ENCODE measurements around the gene FNDC1. TPM values are rescaled to one million over a fixed set of nuclear protein-coding genes. Genes with fewer than 3 reads are reported as not detected.

Gene FNDC1
- total RNA-seq, 1 experiment from 2014 or later = not detected

DNA sequence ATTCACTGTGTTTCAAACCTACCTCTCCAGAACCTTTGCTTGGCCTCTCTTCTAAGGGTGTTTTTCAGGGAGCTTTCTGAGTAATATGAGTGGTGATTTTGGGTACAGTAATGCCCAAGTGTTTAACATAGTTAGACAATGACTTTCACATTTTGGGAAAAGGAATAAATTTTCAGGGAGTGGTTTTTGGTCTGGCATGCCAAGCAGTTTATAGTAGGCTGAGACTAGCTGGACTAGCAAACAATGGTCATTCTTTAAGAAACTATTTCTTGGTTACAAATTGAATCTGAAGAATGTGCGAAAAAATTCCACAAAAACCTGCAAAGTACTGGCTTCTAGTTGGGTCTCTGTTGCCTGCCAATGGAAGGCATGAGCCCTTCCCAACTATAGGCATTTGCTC lies 15.4 kb downstream of the FNDC1 start:
- Histone ChIP-seq H3K4me1 (ENCODE audit: insufficient read depth, low read length) (no peaks in the 10 kb centered on the region), H3K79me2 (ENCODE audit: low read length) (no peaks in the 10 kb centered on the region), H3K36me3 (ENCODE audit: low read depth, low read length) (no peaks in the 10 kb centered on the region), H3K9me2 (replicated peaks; ENCODE audit: low read length) (no peaks in the 10 kb centered on the region), H3F3A (ENCODE audit: low read length, unreplicated experiment) (no peaks in the 10 kb centered on the region), H2AFZ (ENCODE audit: low read length) (no peak overlapping the region), H3K4me2 (ENCODE audit: low read length) (no peak overlapping the region), H3K4me3 (ENCODE audit: low read length) (no peak overlapping the region), H3K9me3 (ENCODE audit: low read length) (no peaks in the 10 kb centered on the region), H4K20me1 (ENCODE audit: low read length) (no peaks in the 10 kb centered on the region), H3K9ac (ENCODE audit: low read length) (no peak overlapping the region), H3K27ac (ENCODE audit: low read length) (no peak overlapping the region), H3K27me3 (ENCODE audit: low read length) (peaks cover 23% of the 10 kb centered on the region)
- ATAC-seq (no peak), DNase-seq (no peak)
- BruUV-seq (replicated peaks) = no TSS peak
- intact Hi-C loops (cut with micrococcal nuclease) = no loop called here
- ChIA-PET CTCF (no interaction called here), POLR2A (ENCODE audit: unreplicated experiment) (no interaction called here)
- TF ChIP-seq EZH2 (IDR thresholded peaks at IDR 0.05; ENCODE audit: low read length, unreplicated experiment) (no peak), EZH2phosphoT487 (IDR thresholded peaks at IDR 0.05; ENCODE audit: borderline replicate concordance, low read length) (no peak)

DNA sequence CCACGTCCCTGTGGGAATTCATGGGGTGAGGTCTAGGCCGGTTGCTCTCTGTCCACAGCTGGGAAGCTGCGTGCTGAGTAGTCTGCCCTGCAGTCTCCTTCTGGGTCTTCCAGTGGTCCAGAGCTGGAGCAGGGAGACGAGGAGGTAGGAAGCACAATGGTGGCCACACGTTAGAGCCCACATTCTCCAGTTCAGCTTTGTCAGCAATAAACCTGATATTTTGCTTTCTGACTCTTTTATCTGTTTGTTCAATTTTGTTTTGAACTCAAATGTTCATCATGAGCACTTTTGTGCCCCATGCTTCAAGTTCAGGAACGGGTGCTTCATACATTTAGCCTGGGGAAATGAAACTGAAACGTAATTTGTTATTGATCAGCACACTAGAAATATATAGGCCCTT lies 21.3 kb downstream of the FNDC1 start:
- Histone ChIP-seq H4K20me1 (ENCODE audit: low read length) (no peaks in the 10 kb centered on the region), H3K9me3 (ENCODE audit: low read length) (no peaks in the 10 kb centered on the region), H3K36me3 (ENCODE audit: low read depth, low read length) (no peaks in the 10 kb centered on the region), H3K9me2 (replicated peaks; ENCODE audit: low read length) (no peaks in the 10 kb centered on the region), H3K4me3 (ENCODE audit: low read length) (no peak overlapping the region), H3K27ac (ENCODE audit: low read length) (no peak overlapping the region), H3F3A (ENCODE audit: low read length, unreplicated experiment) (no peaks in the 10 kb centered on the region), H3K79me2 (ENCODE audit: low read length) (no peaks in the 10 kb centered on the region), H2AFZ (ENCODE audit: low read length) (no peak overlapping the region), H3K9ac (ENCODE audit: low read length) (no peak overlapping the region), H3K27me3 (ENCODE audit: low read length) (peaks cover 26% of the 10 kb centered on the region), H3K4me1 (ENCODE audit: insufficient read depth, low read length) (no peaks in the 10 kb centered on the region), H3K4me2 (ENCODE audit: low read length) (no peak overlapping the region)
- POLR2A ChIA-PET (ENCODE audit: unreplicated experiment) = no interaction called here
- ATAC-seq = no peak
- no TSS peak for BruUV-seq (replicated peaks)
- intact Hi-C loops (cut with micrococcal nuclease) = no loop called here
- TF ChIP-seq, protein P1, sequence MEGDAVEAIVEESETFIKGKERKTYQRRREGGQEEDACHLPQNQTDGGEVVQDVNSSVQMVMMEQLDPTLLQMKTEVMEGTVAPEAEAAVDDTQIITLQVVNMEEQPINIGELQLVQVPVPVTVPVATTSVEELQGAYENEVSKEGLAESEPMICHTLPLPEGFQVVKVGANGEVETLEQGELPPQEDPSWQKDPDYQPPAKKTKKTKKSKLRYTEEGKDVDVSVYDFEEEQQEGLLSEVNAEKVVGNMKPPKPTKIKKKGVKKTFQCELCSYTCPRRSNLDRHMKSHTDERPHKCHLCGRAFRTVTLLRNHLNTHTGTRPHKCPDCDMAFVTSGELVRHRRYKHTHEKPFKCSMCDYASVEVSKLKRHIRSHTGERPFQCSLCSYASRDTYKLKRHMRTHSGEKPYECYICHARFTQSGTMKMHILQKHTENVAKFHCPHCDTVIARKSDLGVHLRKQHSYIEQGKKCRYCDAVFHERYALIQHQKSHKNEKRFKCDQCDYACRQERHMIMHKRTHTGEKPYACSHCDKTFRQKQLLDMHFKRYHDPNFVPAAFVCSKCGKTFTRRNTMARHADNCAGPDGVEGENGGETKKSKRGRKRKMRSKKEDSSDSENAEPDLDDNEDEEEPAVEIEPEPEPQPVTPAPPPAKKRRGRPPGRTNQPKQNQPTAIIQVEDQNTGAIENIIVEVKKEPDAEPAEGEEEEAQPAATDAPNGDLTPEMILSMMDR (conservative IDR thresholded peaks at IDR 0.05; ENCODE audit: low read depth, low read length) = no peak
- TF ChIP-seq EZH2phosphoT487 (IDR thresholded peaks at IDR 0.05; ENCODE audit: borderline replicate concordance, low read length) (no peak), EZH2 (IDR thresholded peaks at IDR 0.05; ENCODE audit: low read length, unreplicated experiment) (no peak)
- no peak for DNase-seq
- CTCF ChIA-PET = no interaction called here

DNA sequence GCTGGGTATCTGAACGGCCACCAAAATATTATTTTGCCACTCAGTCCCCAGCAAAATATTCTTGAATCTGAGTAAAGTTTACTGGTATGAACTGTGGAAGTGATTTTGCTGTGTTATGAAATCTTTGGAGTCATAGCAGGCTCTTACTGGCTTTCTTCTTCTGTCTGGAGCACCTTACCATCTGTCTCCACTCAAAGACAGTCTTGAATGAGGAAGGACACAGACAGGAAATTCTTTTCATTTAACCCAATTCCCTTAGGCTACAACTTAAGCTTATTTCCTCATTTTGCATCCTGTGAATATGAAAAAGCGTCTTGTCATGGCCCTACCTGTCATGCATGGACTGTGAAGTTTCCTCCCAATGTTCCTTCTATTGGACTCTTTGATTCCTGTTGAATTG lies 24.7 kb downstream of the FNDC1 start:
- Histone ChIP-seq H3K4me2 (ENCODE audit: low read length) (no peak overlapping the region), H3K9ac (ENCODE audit: low read length) (no peak overlapping the region), H3F3A (ENCODE audit: low read length, unreplicated experiment) (no peaks in the 10 kb centered on the region), H3K4me1 (ENCODE audit: insufficient read depth, low read length) (no peaks in the 10 kb centered on the region), H3K36me3 (ENCODE audit: low read depth, low read length) (no peaks in the 10 kb centered on the region), H3K27ac (ENCODE audit: low read length) (no peak overlapping the region), H3K27me3 (ENCODE audit: low read length) (peaks cover 55% of the 10 kb centered on the region), H3K9me3 (ENCODE audit: low read length) (no peaks in the 10 kb centered on the region), H3K9me2 (replicated peaks; ENCODE audit: low read length) (no peaks in the 10 kb centered on the region), H4K20me1 (ENCODE audit: low read length) (no peaks in the 10 kb centered on the region), H3K4me3 (ENCODE audit: low read length) (no peak overlapping the region), H2AFZ (ENCODE audit: low read length) (no peak overlapping the region), H3K79me2 (ENCODE audit: low read length) (no peaks in the 10 kb centered on the region)
- ATAC-seq = no peak
- POLR2A ChIA-PET (ENCODE audit: unreplicated experiment) = no interaction called here
- DNase-seq = no peak
- BruUV-seq (replicated peaks) = no TSS peak
- intact Hi-C loops (cut with micrococcal nuclease) = no loop called here
- CTCF ChIA-PET = no interaction called here
- TF ChIP-seq EZH2phosphoT487 (IDR thresholded peaks at IDR 0.05; ENCODE audit: borderline replicate concordance, low read length) = no peak
- no peak for TF ChIP-seq EZH2 (IDR thresholded peaks at IDR 0.05; ENCODE audit: low read length, unreplicated experiment)

DNA sequence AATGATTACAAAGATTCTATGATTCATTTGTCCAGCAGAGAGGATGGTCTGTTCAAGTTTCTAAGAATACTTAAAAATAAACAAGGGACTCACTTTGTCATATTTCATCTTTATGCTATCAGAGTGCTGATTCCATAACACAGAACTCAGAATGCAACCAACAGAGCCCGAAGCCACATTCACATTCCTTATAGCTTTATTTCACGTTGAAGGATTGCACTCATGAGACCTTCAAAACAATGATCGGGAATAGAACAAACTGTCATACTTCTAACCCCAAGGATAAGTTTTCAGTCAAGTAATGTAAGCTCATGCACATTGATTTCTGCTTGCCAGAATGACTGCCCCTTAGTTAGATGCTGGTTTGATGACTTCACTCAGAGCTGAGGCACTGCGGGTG lies 25.2 kb downstream of the FNDC1 start:
- ATAC-seq = no peak
- TF ChIP-seq, protein P1 (conservative IDR thresholded peaks at IDR 0.05; ENCODE audit: low read depth, low read length) = no peak
- TF ChIP-seq EZH2phosphoT487 (IDR thresholded peaks at IDR 0.05; ENCODE audit: borderline replicate concordance, low read length) (no peak), EZH2 (IDR thresholded peaks at IDR 0.05; ENCODE audit: low read length, unreplicated experiment) (no peak)
- DNase-seq = no peak
- no peak overlapping the region for H3K4me2 ChIP-seq (ENCODE audit: low read length)
- CTCF ChIA-PET = no interaction called here
- no peaks in the 10 kb centered on the region for H3K36me3 ChIP-seq (ENCODE audit: low read depth, low read length)
- POLR2A ChIA-PET (ENCODE audit: unreplicated experiment) = no interaction called here
- BruUV-seq (replicated peaks) = no TSS peak
- H3K9me2 ChIP-seq (replicated peaks; ENCODE audit: low read length) = no peaks in the 10 kb centered on the region
- H4K20me1 ChIP-seq (ENCODE audit: low read length) = no peaks in the 10 kb centered on the region
- H3K4me1 ChIP-seq (ENCODE audit: insufficient read depth, low read length) = no peaks in the 10 kb centered on the region
- intact Hi-C loops (cut with micrococcal nuclease) = no loop called here
- no peaks in the 10 kb centered on the region for H3K79me2 ChIP-seq (ENCODE audit: low read length)
- no peak overlapping the region for H3K27ac ChIP-seq (ENCODE audit: low read length)
- no peaks in the 10 kb centered on the region for H3F3A ChIP-seq (ENCODE audit: low read length, unreplicated experiment)
- no peak overlapping the region for H3K4me3 ChIP-seq (ENCODE audit: low read length)
- peaks cover 54% of the 10 kb centered on the region for H3K27me3 ChIP-seq (ENCODE audit: low read length)
- H3K9ac ChIP-seq (ENCODE audit: low read length) = no peak overlapping the region
- no peak overlapping the region for H2AFZ ChIP-seq (ENCODE audit: low read length)
- H3K9me3 ChIP-seq (ENCODE audit: low read length) = no peaks in the 10 kb centered on the region
